HEK293T (cell line): ENCODE measurements around the gene SDHB.

ENCODE experiments used
- BHLHE40 ChIP-seq: fragments of 450-650 bp; IDR thresholded peaks from 2 replicates; pipeline ENCODE4 v1.6.1; 2016; ENCODE audit warnings: mild to moderate bottlenecking, moderate library complexity, borderline replicate concordance
- SUZ12 ChIP-seq: fragments of 450-650 bp; IDR thresholded peaks from 2 replicates; pipeline ENCODE4 v1.6.1; 2016; ENCODE audit warnings: mild to moderate bottlenecking

DNA sequence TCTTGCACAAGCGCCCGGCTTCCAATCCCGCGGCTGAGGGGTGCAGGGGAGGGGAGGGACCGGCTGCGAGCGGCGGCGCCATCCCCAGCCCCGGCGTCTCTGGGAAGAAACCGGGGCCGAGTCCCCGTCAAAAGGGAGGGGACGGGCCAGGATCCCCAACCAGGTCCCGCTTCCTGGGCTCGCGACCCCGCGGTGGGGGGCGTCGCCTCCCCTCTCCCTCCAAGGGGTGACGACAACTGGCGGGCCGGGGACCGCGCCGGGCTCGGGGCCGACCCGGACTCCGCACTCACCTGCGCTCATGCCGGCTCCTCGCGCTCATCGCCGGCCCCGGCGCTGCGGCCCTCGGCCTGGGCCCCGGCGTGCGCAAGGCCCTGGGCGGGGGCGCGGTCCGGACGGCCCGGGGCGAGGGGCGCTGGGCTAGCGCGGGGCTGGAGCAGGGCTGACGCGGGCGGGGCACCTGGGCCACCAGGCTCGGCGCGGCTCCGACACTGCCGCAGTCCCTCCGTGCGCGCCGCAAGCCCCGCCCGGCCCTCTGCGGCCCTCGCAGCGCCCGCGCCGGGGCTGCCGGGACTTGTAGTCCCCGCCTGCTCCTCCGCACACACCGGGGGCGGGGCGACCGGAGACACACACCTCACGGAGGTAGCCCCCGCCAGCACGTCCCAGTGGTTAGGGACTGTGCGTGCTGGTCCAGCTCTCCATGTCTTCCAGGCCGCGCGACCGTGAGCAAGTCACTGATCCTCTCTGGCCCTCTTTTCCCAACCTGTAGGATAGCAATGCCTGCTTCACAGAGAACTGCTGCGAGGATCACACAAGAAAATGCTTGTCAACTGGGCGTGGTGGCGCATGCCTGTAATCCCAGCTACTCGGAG, 42.2 kb downstream of the SDHB start, which contains the start of gene ATP13A2:
- TF ChIP-seq BHLHE40 (no peak), SUZ12 (no peak)
